ENCODE measurements around the gene LIX1L.

DNA sequence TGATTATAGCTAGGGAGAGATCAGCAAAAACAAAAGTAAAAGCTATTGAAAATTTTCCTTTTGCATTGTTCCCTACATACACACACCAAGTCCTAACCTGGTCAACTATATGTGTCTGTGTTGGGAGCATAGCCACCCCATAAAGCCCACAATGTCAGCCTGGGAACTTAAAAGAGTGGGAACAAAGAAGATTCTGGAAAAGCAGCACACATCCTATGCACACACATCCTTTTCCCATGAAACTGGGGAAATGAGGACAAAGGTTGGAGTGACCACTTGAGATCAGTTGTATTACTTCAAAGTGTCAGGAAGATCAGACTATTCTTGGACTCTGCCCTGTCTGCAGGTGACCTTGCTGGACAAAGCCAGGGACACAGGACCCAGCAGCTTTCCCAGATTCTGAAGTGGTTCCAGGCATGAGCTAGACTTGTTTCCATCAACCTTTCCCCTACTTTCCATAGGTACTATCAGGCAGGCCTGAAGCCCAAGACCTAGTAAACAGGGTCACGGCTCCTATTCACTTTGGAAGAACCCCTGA is 22.7 kb upstream of the LIX1L start:
- TF ChIP-seq EZH2 (IDR thresholded peaks at IDR 0.05; ENCODE audit: borderline replicate concordance, insufficient read depth, low read depth, low read length, poor library complexity, severe bottlenecking): no peak
- TF ChIP-seq, protein P1, sequence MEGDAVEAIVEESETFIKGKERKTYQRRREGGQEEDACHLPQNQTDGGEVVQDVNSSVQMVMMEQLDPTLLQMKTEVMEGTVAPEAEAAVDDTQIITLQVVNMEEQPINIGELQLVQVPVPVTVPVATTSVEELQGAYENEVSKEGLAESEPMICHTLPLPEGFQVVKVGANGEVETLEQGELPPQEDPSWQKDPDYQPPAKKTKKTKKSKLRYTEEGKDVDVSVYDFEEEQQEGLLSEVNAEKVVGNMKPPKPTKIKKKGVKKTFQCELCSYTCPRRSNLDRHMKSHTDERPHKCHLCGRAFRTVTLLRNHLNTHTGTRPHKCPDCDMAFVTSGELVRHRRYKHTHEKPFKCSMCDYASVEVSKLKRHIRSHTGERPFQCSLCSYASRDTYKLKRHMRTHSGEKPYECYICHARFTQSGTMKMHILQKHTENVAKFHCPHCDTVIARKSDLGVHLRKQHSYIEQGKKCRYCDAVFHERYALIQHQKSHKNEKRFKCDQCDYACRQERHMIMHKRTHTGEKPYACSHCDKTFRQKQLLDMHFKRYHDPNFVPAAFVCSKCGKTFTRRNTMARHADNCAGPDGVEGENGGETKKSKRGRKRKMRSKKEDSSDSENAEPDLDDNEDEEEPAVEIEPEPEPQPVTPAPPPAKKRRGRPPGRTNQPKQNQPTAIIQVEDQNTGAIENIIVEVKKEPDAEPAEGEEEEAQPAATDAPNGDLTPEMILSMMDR (IDR thresholded peaks at IDR 0.05): no peak
